H4 (cell line): ENCODE measurements around the gene INSC. TPM values are rescaled to one million over a fixed set of nuclear protein-coding genes. Genes with fewer than 3 reads are reported as not detected.

ENCODE experiments used
- DNase-seq: peaks from one replicate; pipeline ENCODE4 v3.0.0-alpha.2; 2015; ENCODE audit warnings: low spot score
- total RNA-seq: library from RNA; depleted of rRNA; stranded (reverse); fragments of >200 nt; shearing (Covaris generic); gene quantifications from 2 replicates; pipeline ENCODE4 v1.2.3, GENCODE V29; 2014

Gene INSC
- total RNA-seq, 1 experiment from 2014 or later = not detected

DNA sequence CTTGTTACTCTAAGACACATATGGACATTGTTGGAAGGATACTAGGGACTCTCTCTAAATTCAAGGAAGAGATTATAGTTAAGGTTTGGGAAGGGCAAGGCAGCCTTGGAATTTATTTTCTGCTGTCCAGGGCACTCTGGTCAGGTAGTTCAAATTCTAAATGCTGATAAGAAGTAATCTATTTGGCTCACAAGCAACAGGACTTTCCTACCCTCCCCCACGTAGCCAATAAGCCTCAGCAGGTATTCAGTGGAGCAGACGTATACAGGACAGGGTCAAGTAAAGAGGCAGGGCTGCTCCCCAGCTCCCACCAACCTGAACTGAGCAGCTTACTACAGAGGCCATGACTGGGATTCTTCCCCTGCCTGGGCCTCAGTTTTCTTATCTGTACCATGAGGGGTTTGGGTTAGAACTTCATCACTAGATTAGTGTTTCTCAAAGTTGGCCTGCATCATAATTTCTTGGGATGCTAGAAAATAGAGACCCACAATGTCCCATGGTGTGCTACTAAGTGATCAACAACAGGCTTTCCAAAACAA, 6.1 kb upstream of the INSC start:
- DNase-seq = no peak

DNA sequence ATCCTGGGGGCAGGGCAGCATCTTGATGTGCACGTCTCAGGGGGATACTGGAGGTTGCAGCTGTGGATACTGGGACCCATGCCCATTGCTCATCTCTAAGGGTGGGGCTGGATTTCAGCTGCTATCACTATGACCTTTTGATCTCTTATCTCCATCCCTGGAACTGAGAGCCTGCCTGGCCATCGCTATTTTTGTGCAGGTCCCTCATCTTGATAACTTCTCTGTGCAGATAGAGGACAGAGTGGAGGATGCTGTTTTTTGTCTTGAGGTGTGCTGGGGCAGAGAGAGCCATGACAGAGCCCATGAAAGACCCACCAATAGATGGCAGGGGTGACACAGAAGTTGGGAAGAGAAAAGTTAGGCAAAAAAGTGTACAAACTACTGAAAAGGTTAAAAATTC, 5.1 kb upstream of the INSC start:
- no peak for DNase-seq

DNA sequence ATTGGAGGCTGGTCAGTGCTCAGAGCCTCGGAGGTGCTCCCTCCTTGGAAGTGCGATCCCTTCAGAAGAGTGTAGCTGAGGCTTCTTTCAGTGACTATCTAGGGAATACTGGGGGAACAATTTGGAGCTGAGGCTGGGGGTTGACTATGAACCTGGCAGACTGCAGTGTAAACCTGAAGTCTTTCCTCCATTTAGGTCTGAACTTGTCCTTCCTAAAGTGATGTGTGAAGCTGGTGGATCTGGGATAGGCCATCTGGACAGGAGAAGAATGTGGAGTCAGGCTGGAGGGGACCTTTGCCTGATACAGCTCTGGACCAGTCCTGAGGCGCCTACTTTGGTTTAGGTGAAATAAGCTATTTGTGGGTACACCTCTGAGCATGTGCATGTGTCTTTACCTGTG, 3.5 kb upstream of the INSC start:
- DNase-seq = no peak

DNA sequence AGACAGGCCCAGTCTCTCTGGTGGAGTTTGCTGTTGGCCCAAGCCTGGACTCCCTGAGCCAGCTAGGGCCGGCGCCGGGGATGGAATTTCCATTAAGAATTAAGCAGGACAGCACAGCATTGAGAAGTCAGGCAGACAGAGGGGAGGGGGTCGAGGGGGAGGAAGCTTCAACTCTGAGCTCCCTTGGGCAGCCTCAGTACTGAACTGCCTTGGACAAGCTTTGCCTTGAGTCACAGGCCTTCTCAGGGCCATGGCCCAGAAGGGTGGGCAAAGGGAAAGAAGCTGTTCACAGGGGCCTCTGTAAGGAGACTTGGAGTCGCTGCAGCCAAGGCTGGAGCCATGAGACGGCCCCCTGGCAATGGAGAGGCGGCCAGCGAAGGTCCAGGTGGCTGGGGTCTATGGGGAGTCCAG, 2.6 kb upstream of the INSC start:
- DNase-seq = no peak

DNA sequence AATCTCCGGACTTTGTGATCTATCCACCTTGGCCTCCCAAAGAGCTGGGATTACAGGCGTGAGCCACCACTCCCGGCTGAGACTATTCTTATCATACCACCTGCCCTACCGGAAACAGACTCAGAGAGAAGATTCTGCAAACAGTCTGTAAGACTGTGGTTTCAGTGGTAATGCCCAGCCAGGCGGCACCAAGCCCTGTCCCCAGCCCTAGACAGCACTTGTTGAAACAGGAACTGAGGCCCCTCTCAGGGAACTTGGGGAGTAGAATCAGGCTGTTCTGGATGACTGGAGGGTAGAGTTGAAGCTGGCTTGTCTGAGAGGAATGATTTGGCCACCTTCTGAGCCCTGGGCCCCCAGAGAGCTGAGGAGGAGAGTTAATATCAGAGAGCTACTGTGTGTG, 1.3 kb upstream of the INSC start:
- no peak for DNase-seq

DNA sequence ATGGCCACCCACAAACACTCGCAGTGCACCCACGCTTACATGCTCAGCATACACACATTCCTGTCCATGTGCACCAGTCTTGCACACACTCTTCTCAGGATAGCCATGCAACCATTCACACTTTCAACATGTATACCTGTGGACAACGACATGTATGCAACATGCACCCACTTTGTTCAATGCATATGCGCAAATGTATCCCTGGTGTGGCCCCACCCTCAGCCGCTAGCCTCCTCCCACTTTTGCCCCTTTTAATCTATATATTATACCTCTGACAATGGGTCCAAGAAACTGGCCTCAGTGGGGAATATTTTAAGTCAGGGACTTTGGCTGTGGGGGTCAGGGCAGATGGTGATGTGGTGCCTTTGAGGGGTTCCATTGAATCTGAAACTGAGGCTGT, 963 bp downstream of the INSC start:
- DNase-seq = no peak

DNA sequence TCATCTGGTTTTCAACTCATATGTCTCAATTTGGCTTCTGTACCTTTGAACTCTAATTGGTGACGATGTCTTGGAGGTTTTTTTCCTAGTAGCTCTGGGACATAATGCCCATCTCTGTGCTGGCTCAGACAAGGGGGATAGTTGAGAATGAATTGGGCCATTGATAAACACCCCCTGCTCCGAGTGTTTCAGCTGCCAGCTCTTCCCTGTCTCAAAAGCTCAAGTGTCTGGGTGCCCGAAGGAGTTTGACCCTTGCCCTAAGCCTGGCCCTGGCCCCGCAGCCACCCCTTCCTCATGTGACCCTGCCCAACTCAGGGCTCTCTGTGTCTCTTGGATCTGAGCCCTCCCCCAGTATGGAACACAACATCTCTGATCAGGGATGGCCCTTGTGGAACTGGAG, 3.0 kb downstream of the INSC start:
- DNase-seq = no peak

DNA sequence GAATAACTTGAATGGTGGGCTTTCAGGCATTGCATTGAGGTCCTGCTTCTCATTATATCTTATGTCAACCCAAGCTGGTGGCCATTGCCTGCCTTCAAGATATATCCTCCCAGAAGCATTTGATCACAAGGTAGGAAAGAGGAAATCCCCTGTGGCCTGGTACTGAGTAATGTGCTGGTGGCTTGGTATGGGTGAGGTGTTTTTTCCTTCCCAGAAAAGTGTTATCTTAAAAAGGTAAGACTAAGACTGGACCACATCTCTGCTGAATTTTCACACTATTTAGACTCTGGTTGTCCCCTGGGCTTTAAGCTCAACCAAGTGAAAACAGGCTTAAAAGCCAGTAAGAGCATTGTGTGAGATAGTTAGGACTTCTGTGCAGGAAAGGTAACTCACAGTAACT, 3.7 kb downstream of the INSC start:
- no peak for DNase-seq

DNA sequence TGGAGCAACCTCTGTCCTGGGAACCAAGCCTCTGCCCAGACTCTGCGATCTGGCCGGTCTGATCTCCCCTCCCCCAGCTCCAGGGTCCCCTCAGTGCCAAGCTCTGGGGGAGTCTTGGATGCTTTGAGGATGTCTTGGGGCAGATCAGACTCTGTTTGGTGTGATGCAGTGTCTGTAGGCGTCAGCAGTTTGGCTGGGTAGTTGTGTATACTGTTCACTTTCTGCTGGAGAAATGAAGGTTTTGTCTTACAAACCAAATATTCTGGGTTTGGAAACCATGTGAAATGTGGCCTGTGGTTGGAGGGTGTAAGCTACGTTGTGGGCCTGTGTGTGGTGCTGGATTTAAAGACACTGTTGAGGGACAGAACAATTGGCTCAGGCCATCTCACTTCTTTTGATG, 4.6 kb downstream of the INSC start:
- no peak for DNase-seq

DNA sequence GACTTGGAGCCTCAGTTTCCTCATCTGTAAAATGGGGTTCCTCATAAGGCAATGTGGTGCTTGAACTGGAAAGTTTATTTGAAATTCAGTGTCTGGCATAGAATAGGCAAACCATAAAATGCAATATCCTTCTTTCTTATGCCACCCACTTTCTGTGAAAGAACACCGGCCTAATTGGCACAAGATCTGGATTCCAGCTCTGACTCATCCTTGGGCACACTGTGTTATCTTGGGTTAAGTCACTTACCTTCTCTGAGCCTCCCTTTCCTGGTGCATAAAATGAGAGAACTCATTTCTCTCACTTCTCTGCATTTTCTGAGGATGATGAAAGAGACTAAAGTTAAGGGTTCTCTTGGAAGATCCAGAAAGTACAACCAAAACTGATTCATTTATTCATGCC, 5.1 kb downstream of the INSC start:
- no peak for DNase-seq

DNA sequence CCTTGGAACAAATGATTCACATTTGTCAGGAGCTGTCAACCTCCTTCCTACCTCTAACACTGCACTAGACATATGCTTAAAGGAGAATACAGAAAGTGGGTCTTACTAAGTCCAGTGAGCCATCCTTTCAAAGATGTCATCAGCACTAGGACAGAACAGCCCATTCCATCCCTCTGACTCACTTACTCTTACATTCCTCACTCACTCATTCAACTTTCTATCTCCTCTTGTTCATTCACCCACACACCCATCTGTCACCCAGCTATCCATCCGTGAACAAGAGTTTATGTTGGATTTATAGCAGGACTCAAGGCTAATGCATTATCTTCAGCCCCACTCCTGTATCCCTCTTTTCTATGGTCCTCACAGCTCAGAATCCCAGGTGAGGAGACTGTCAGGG, 9.1 kb downstream of the INSC start:
- no peak for DNase-seq

DNA sequence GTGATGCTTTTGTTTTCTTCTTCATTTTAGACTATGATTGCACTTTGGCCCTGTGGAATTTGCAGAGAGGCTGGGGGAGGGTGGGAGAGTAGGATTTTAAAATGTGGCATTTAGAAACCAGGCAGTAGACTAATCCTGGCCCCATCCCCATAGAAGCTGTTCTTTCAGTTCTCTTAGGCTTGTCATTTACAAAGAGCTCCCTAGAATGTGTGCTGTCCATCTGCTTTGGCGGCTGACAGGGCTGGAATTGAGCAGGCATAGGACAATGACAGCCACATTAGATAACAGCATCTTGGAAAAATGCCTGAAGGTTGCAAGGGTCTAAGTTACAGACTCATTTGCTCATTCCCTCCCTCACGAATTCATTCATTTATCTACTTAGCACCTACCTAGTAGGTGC, 9.8 kb downstream of the INSC start:
- DNase-seq = no peak

DNA sequence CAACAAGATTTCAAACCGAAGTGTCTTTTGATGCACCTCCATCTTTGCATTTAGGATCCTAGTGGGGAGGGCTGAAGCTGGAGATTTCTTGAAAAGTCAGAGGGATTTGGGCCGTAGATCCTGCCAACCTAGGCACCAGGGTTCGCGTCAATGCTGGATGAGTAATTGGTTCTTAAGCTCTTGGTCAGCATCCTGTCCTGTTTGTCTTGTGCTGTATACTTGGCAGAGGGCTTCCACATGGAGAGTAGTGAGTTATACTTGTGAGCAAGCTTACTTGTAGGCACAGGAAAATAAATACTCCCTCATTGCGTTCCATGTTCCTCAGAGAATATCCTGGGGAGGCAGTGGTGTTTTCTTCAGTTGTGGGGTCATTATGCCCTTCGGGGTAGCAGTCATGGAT, 12.6 kb downstream of the INSC start:
- DNase-seq = no peak

DNA sequence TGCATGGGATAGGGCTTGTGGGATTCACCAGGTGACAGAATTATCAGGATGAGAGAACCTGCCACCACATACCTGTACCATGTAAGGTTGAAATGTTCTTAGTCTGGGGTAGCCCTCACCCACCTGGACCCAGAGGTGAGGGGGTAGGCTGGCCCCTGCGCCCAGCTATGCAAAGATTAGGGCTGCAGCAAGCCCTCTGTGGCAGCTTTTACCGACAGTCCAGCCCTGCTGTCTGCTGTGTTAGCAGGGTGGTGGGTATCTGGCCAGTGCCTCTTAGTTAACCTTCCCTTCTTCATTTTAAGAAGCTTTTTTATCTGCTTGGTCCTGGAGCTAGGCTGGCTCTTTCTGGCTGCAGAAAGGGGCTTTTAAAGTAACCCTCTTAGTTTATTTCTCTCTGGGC, 13.9 kb downstream of the INSC start:
- DNase-seq = no peak

DNA sequence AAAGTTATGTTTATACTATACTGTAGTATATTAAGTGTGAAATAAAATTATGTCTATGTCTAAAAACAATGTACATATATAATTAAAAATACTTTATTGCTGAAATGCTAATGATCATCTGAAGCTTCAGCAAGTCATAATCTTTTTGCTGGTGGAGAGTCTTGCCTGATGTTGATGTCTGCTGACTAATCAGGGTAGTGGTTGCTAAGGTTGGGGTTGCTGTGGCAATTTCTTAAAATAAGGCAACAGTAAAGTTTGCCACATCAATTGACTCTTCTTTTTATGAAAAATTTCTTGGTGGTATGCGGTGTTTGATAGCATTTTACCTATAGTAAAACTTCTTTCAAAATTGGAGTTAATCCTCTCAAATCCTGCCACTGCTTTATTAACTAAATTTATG, 21.4 kb downstream of the INSC start:
- no peak for DNase-seq

DNA sequence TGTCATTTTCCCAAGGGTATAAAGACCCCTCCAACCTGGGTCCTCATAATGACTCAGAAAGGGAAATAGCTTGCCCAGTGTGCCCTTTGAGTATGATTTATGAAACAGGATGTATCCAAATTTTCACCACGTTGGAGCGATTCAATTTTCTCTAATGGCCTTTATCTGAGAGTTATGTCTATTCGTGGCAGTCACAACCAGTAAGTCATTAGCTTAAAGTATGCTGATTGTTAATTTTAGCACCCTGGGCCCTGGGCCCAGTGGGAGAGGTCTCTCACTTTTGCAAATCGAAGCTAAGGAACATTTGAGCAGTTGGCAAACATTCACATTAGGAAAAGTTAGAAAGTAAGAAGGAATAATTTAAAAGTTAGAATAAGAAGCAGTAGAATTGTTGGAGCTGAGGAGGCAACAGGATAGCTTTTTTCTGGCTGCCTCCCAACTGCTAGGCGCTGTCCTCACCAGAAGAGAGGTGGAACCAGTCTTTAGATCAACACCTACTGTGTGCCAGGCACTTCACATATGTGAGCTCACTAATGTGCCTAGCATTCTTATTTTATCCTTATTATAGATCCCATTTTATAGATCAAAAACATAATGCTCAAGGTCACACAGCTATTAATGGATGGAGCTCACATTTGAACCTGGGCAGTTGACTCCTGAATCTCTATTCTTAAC, 24.5 kb downstream of the INSC start:
- no peak for DNase-seq

DNA sequence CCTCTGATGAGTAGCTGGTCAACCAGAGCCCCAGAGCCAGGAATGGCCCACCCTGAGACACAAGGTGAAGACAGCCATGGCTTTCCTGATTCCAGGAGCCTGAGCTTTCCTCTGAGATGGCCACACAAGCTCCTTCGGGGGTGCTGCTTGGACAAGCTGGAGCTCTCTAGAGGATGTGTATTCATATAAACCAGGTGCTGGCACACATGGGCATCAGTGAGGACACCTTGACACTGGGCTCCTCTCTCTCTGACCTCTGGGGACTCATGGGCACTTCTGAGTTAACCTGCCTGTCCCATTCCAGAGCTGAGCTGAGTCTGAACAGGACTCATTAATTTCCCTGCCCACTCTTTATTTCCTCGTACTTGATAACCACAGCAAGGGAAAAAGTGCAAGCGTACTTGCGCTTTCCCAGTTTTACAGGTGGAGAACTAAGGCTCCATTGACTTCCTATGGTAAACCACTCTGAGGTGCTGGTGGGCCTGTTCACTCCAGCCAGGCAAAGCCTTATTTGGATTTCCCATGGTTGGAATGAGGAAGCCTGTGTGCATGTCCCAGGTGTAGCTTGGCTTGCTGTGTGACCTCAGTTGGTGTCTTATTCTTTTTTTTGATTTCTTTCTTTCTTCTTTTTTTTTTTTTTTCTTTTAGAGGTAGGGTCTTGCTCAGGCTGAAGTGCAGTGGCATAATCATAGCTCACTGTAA, 25.4 kb downstream of the INSC start:
- DNase-seq = no peak

DNA sequence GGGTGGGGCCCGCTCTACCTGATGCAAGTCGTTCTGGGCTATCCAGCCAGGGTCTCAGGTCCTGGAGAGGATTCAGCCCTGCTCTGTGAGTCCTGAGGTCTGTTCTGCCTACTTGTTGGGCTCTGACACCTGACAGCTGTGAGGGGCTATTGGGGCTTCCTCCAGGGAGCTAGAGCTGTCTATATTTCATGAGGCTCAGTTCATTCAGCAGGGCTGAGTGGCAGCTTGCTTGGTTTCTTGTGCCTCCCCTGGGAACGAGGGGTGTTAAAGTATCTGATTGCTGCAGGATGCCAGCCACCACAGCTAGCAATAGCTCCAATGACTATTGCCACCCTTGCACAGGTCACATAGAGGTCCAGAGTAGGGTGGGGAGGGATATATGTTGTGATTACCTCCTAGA, 26.7 kb downstream of the INSC start:
- DNase-seq = no peak

DNA sequence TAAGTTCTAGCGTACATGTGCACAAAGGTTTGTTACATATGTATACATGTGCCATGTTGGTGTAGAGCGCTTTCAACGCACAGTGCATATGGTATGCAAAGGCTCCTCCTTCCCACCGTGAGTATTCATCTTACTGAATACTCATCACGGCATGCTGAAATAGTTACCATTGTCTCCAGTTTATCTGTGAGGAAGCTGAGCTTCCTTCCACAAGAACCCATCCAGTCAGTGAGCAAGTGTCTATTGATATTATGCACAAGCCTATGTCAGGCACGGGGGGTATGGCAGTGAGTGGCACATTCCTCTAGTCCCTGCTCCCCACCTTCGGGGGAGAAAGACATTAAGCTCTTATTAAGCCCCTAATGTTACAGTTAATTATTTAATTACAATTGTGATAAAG, 28.1 kb downstream of the INSC start:
- no peak for DNase-seq

DNA sequence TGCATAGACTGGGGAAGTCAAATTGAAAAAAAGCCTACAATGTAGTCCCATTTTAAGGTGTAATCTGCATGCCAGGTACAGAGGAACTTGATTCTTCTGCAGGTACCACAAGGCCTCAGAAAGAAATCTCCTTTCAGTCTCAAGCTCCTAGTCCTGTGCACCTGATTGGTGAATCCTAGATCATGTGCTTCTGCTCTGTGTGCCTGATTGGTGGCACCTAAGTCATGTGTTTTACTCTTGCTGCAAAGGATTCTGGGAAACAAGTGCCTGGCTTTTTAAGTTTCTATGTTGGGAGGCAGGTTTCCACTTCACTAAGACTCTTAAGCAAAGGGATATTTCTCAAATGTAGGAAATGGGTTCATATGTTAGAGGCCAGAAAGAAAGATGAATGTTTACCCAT, 29.1 kb downstream of the INSC start:
- no peak for DNase-seq

DNA sequence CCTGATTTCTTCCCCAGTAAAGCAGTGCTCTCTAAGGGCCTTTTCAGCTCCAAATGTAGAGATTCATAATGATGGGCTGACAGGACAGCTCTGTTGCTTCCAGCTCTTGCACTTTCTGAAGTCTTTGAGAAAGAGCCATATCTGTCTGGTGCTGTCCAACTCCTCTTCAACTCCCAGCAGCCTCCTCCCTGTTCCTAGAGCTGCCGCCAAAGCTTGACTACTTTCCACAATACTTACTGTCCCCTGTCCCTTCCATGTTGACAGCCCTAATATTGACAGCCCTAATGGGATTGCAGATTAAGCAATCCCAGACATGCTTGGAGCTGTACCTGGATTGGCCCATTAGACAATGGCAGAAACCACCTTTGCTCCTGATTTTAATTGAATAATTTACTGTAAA, 29.6 kb downstream of the INSC start:
- no peak for DNase-seq

DNA sequence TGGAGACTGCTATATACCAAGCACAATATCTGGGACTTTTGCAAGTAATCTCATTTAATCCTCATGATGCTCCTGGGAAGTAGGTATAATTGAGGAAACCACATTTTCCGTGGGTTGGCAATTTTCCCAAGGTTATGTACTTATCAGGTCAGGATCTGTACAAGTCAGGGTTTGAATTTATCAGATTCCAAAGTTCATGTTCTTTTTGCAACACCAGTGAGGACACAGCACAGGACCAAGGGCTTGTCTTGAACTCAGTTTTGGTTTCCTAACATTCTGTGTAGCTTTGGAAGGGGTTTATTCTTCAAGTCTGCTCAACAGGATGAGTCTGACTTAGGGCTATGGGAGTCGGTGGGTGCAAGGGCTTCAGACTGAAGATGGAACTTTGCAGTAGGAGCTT, 30.4 kb downstream of the INSC start:
- no peak for DNase-seq

DNA sequence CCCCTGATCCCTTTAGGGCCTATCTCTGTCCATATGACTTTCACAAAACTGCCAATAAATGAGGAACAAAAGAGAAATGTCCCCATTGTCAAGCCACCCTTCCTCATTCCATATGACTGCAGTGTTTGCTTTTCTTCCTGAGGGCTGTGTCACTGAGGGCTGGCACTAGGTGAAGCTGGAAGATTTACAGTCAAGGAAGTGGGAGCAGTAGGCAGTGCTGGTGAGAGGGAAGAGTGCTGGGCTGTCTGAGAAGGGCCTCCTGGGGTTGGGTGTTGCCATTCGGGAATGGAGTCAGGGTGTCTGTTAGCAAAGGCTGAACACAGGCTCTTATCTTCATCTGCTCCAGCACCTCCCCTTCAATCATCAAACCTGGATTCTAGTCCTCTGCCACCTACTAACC, 30.9 kb downstream of the INSC start:
- DNase-seq = no peak
